Measurements from ENCODE around the gene ATAT1.

Gene ATAT1

DNA sequence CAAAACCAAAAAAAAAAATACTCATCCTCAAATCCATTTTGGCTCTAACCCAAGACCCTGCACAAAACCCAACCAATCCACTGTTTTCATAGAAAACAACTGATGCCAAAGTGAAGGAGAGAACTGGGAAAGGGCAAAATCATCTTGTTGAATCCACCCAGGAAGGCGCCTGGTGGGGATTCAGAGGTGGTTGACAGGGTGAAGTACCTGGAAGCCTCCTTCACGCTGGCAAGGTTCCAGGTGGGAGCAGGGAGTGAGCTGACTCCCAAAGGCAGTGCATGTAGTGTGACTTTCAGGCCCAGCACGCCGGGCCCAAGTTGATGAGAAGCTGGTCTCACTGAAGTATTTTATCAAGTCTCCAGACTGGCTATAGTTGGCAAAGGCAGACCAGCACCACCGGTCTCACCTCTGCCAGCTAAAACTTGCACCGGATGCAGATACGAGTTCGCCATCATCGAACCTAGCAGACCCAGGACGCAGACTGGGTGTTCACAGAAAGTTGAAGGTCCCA lies 26.2 kb upstream of the ATAT1 start:
- Histone ChIP-seq H3K9ac (ENCODE audit: low read length) (no peak overlapping the region), H3K27ac (ENCODE audit: low read depth, low read length) (no peak overlapping the region), H3K4me1 (ENCODE audit: insufficient read depth, low read length) (no peaks in the 10 kb centered on the region), H3K4me3 (ENCODE audit: low read depth in 1 of 2, low read length in 2 of 2) (no peak overlapping the region), H3K27me3 (ENCODE audit: control insufficient read depth in 1 of 2, insufficient read depth in 2 of 2, low read length in 2 of 2) (no peaks in the 10 kb centered on the region), H3K9me3 (ENCODE audit: low read length) (no peaks in the 10 kb centered on the region), H3K36me3 (ENCODE audit: insufficient read depth, low read length) (peaks cover 53% of the 10 kb centered on the region)

DNA sequence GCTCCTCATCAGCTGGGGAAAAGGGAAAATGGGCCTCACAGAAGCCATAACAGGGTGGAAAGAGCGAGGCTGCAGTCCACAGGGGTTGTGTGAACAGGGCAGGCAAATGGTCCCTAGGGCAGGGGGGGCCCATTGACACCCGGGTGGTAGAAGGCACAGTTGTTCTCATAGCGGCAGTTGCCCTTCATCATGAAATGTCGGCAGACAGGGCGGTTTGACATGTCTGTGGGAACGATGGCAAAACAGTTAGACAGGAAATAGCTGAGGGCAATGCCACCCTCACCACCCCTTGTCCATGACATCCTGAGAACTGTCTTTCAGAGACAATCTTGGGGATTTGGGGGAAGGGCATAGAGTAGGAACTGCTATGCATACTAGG lies 25.2 kb upstream of the ATAT1 start:
- Histone ChIP-seq H3K4me3 (ENCODE audit: low read depth in 1 of 2, low read length in 2 of 2) (no peak overlapping the region), H3K9ac (ENCODE audit: low read length) (no peak overlapping the region), H3K9me3 (ENCODE audit: low read length) (no peaks in the 10 kb centered on the region), H3K27me3 (ENCODE audit: control insufficient read depth in 1 of 2, insufficient read depth in 2 of 2, low read length in 2 of 2) (no peaks in the 10 kb centered on the region), H3K36me3 (ENCODE audit: insufficient read depth, low read length) (peaks cover 62% of the 10 kb centered on the region), H3K27ac (ENCODE audit: low read depth, low read length) (no peak overlapping the region), H3K4me1 (ENCODE audit: insufficient read depth, low read length) (no peaks in the 10 kb centered on the region)

DNA sequence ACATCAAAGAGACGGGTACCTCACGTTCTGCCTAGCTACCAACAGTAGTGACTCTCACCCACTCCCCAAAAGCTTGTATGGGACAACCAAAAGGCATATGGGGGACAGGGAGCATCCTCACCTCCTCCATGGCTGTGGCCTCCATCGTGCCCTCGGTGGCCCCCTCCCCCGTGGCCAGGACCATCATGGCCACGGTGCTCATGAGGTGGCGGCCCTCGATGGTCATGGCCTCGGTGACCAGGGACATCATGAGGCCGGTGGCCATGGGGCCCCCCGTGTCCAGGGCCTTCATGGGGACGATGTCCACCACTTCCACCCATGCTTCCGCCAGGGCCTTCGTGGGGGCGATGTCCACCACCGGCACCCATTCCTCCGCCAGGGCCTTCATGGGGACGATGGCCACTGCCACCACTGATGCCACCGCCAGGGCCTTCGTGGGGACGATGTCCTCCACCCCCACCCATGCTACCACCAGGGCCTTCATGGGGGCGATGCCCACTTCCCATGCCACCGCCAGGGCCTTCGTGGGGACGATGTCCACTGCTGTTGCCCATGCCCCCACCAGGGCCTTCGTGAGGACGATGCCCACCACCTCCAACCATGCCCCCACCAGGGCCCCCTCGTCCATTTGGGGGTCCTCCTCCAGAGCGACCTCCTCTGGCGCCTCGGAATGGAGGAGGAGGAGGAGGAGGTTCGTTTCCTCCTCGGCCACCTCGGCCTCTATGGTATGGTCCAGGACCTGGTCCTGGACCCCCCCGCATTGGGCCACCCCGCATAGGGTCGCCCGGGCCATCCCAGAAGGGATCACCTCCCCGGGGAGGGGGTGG lies 24.6 kb upstream of the ATAT1 start:
- Histone ChIP-seq H3K9ac (ENCODE audit: low read length) (no peak overlapping the region), H3K4me3 (ENCODE audit: low read depth in 1 of 2, low read length in 2 of 2) (no peak overlapping the region), H3K9me3 (ENCODE audit: low read length) (no peaks in the 10 kb centered on the region), H3K27me3 (ENCODE audit: control insufficient read depth in 1 of 2, insufficient read depth in 2 of 2, low read length in 2 of 2) (no peaks in the 10 kb centered on the region), H3K27ac (ENCODE audit: low read depth, low read length) (no peak overlapping the region), H3K36me3 (ENCODE audit: insufficient read depth, low read length) (peaks cover 68% of the 10 kb centered on the region), H3K4me1 (ENCODE audit: insufficient read depth, low read length) (no peaks in the 10 kb centered on the region)

DNA sequence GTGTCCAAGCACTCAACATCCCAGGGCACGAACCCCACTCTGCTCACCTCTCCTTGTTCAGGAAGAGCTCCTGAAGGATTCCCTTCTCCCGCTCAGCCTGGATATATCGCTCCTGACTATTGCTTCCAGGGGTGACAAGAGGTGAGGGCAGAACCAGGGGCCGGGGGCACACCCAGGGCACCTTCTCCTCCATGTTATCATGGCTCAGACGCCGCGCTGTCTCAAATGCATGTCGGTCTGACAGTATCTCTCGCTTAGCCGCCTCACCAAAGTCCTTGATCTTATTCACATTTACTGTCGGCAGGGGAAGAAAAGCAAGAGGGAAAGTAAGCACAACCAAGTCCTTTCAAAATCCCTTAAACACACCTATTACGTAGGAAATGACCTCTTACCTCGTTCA lies 22.7 kb upstream of the ATAT1 start:
- no peaks in the 10 kb centered on the region for H3K27me3 ChIP-seq (ENCODE audit: control insufficient read depth in 1 of 2, insufficient read depth in 2 of 2, low read length in 2 of 2)
- no peaks in the 10 kb centered on the region for H3K9me3 ChIP-seq (ENCODE audit: low read length)
- peaks cover 86% of the 10 kb centered on the region for H3K36me3 ChIP-seq (ENCODE audit: insufficient read depth, low read length)
- H3K4me3 ChIP-seq (ENCODE audit: low read depth in 1 of 2, low read length in 2 of 2): no peak overlapping the region
- H3K4me1 ChIP-seq (ENCODE audit: insufficient read depth, low read length): peaks cover under 1% of the 10 kb centered on the region
- H3K9ac ChIP-seq (ENCODE audit: low read length): no peak overlapping the region
- no peak overlapping the region for H3K27ac ChIP-seq (ENCODE audit: low read depth, low read length)

DNA sequence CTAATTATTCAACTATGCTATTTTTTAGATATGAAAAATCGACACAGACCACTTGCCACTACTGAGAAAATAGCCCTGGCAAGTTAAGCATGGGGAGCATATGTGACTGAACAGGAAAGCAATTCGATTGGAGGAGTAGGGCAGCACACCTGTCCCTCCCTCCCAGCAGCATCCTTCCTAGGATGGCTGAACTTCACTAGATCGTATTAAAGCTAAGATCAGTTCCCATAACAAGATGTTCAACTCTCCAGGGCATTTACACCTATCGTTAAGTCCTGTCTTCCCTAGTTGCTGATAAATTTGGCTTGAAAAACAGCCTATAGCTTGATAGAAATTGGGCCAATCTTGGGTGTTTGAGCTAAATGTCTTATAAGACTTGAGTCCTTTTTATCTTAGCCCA lies 16.6 kb upstream of the ATAT1 start:
- no peak overlapping the region for H3K9ac ChIP-seq (ENCODE audit: low read length)
- peaks cover 55% of the 10 kb centered on the region for H3K4me1 ChIP-seq (ENCODE audit: insufficient read depth, low read length)
- H3K9me3 ChIP-seq (ENCODE audit: low read length): no peaks in the 10 kb centered on the region
- H3K4me3 ChIP-seq (ENCODE audit: low read depth in 1 of 2, low read length in 2 of 2): no peak overlapping the region
- H3K36me3 ChIP-seq (ENCODE audit: insufficient read depth, low read length): peaks cover 52% of the 10 kb centered on the region
- H3K27me3 ChIP-seq (ENCODE audit: control insufficient read depth in 1 of 2, insufficient read depth in 2 of 2, low read length in 2 of 2): no peaks in the 10 kb centered on the region
- no peak overlapping the region for H3K27ac ChIP-seq (ENCODE audit: low read depth, low read length)

- Histone ChIP-seq H3K9ac (ENCODE audit: low read length) (no peak overlapping the region), H3K27me3 (ENCODE audit: control insufficient read depth in 1 of 2, insufficient read depth in 2 of 2, low read length in 2 of 2) (no peaks in the 10 kb centered on the region), H3K4me3 (ENCODE audit: low read depth in 1 of 2, low read length in 2 of 2) (no peak overlapping the region), H3K4me1 (ENCODE audit: insufficient read depth, low read length) (peaks cover 55% of the 10 kb centered on the region), H3K36me3 (ENCODE audit: insufficient read depth, low read length) (peaks cover 46% of the 10 kb centered on the region), H3K27ac (ENCODE audit: low read depth, low read length) (no peak overlapping the region), H3K9me3 (ENCODE audit: low read length) (no peaks in the 10 kb centered on the region)
Observed at GRCh38 chr6:30611150-30611855, 15.4 kb upstream of the ATAT1 start.

DNA sequence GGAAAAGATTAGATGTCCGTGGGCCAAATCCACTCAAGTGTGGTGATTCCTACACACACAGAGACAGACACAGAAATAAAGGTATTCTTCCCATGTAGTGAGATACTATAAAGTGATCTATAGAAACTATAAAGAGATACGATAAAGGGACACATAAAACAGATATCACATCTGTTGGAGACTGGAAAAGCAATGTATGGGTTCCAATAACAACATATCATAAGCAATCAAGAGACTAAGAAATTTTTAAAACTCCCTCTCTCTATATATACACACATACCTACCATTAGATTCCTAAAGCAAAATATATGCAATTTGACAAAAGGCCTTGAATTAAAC lies 14.8 kb upstream of the ATAT1 start:
- Histone ChIP-seq H3K27ac (ENCODE audit: low read depth, low read length) (no peak overlapping the region), H3K27me3 (ENCODE audit: control insufficient read depth in 1 of 2, insufficient read depth in 2 of 2, low read length in 2 of 2) (no peaks in the 10 kb centered on the region), H3K9ac (ENCODE audit: low read length) (no peak overlapping the region), H3K4me1 (ENCODE audit: insufficient read depth, low read length) (peaks cover 55% of the 10 kb centered on the region), H3K36me3 (ENCODE audit: insufficient read depth, low read length) (peaks cover 46% of the 10 kb centered on the region), H3K9me3 (ENCODE audit: low read length) (no peaks in the 10 kb centered on the region), H3K4me3 (ENCODE audit: low read depth in 1 of 2, low read length in 2 of 2) (no peak overlapping the region)

DNA sequence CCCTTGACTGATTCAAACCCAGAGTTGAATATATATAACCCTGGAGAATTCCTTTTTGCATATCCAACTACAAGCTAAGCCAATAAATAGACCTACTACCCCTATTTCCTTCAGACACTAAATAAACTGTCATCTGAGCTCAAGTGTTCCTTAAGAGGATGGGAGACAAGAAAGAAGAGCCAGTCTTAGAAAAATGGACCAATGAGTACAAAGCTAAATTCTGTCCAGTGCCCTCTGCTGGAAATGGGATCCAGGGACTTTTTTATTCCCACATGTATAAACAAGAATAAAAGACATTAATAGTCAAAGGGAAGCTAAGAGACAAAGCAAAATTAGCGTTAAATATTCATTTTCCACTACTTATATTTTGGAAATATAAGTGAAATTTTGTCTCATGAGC lies 14.5 kb upstream of the ATAT1 start:
- H3K4me1 ChIP-seq (ENCODE audit: insufficient read depth, low read length): peaks cover 55% of the 10 kb centered on the region
- no peak overlapping the region for H3K9ac ChIP-seq (ENCODE audit: low read length)
- H3K27me3 ChIP-seq (ENCODE audit: control insufficient read depth in 1 of 2, insufficient read depth in 2 of 2, low read length in 2 of 2): no peaks in the 10 kb centered on the region
- H3K4me3 ChIP-seq (ENCODE audit: low read depth in 1 of 2, low read length in 2 of 2): no peak overlapping the region
- H3K36me3 ChIP-seq (ENCODE audit: insufficient read depth, low read length): peaks cover 44% of the 10 kb centered on the region
- H3K9me3 ChIP-seq (ENCODE audit: low read length): no peaks in the 10 kb centered on the region
- H3K27ac ChIP-seq (ENCODE audit: low read depth, low read length): no peak overlapping the region

GRCh38 chr6:30612687-30613248 lies 13.9 kb upstream of the ATAT1 start:
- Histone ChIP-seq H3K4me1 (ENCODE audit: insufficient read depth, low read length) (peaks cover 55% of the 10 kb centered on the region), H3K4me3 (ENCODE audit: low read depth in 1 of 2, low read length in 2 of 2) (no peak overlapping the region), H3K36me3 (ENCODE audit: insufficient read depth, low read length) (peaks cover 39% of the 10 kb centered on the region), H3K27me3 (ENCODE audit: control insufficient read depth in 1 of 2, insufficient read depth in 2 of 2, low read length in 2 of 2) (no peaks in the 10 kb centered on the region), H3K9ac (ENCODE audit: low read length) (no peak overlapping the region), H3K27ac (ENCODE audit: low read depth, low read length) (peak overlapping the region; percentile 90), H3K9me3 (ENCODE audit: low read length) (no peaks in the 10 kb centered on the region)

GRCh38 chr6:30613251-30614043 lies 13.2 kb upstream of the ATAT1 start:
- H3K4me1 ChIP-seq (ENCODE audit: insufficient read depth, low read length): peaks cover 60% of the 10 kb centered on the region
- H3K36me3 ChIP-seq (ENCODE audit: insufficient read depth, low read length): peaks cover 32% of the 10 kb centered on the region
- no peaks in the 10 kb centered on the region for H3K27me3 ChIP-seq (ENCODE audit: control insufficient read depth in 1 of 2, insufficient read depth in 2 of 2, low read length in 2 of 2)
- H3K9me3 ChIP-seq (ENCODE audit: low read length): no peaks in the 10 kb centered on the region
- H3K4me3 ChIP-seq (ENCODE audit: low read depth in 1 of 2, low read length in 2 of 2): peak overlapping the region; percentile 12 to 76
- peak overlapping the region; percentile 76 for H3K9ac ChIP-seq (ENCODE audit: low read length)
- H3K27ac ChIP-seq (ENCODE audit: low read depth, low read length): peak overlapping the region; percentile 90

Measured in muscle layer of colon (tissue), 2 donors.